Measurements from ENCODE around the gene CYB5D1.

- no peak for TF ChIP-seq EZH2 (IDR thresholded peaks at IDR 0.05; ENCODE audit: borderline replicate concordance, low read depth, low read length, poor library complexity, severe bottlenecking)
- TF ChIP-seq CTCF (conservative IDR thresholded peaks at IDR 0.05; ENCODE audit: low read depth, low read length) = peak; percentile 92
Measured at GRCh38 chr17:7851438-7852261, 6.2 kb upstream of the CYB5D1 start.
